H9 (cell line): Measurements from ENCODE around the gene RNF213. TPM values are rescaled to one million over a fixed set of nuclear protein-coding genes. Genes with fewer than 3 reads are reported as not detected.

Experiments used
- DNase-seq: peaks from one replicate; pipeline ENCODE4 v3.0.0-alpha.2; 2017
- H2AFZ ChIP-seq: one replicate; pipeline ENCODE4 v1.6.1; 2013; ENCODE audit warnings: mild to moderate bottlenecking, low read length, control low read depth, moderate library complexity
- H2AK5ac ChIP-seq: 2 replicates; pipeline ENCODE4 v1.6.1; 2013; ENCODE audit warnings: low read length, control low read depth, mixed read lengths; ENCODE audit not compliant: insufficient read length
- H2BK120ac ChIP-seq: one replicate; pipeline ENCODE4 v1.6.1; 2013; ENCODE audit warnings: low read depth, mild to moderate bottlenecking, low read length, control low read depth, inconsistent platforms; ENCODE audit not compliant: poor library complexity, severe bottlenecking
- H2BK12ac ChIP-seq: 2 replicates; pipeline ENCODE4 v1.6.1; 2013; ENCODE audit warnings: low read length, control low read depth, mixed read lengths, low read depth; ENCODE audit not compliant: insufficient read length
- H2BK15ac ChIP-seq: 2 replicates; pipeline ENCODE4 v1.6.1; 2013; ENCODE audit warnings: low read depth, low read length, control low read depth
- H2BK20ac ChIP-seq: one replicate; pipeline ENCODE4 v1.6.1; 2013; ENCODE audit warnings: low read depth, mild to moderate bottlenecking, low read length, control low read depth, inconsistent platforms; ENCODE audit not compliant: poor library complexity, severe bottlenecking
- H2BK5ac ChIP-seq: 2 replicates; pipeline ENCODE4 v1.6.1; 2013; ENCODE audit warnings: low read length, control low read depth, mixed read lengths; ENCODE audit not compliant: insufficient read length
- H3K14ac ChIP-seq: 2 replicates; pipeline ENCODE4 v1.6.1; 2013; ENCODE audit warnings: low read length, control low read depth; ENCODE audit not compliant: insufficient read depth
- H3K18ac ChIP-seq: 2 replicates; pipeline ENCODE4 v1.6.1; 2013; ENCODE audit warnings: low read depth, mild to moderate bottlenecking, mixed read lengths, low read length, control low read depth; ENCODE audit not compliant: insufficient read length
- H3K23ac ChIP-seq: 2 replicates; pipeline ENCODE4 v1.6.1; 2013; ENCODE audit warnings: low read length, control low read depth, mixed read lengths, low read depth; ENCODE audit not compliant: insufficient read length
- H3K23me2 ChIP-seq: 2 replicates; pipeline ENCODE4 v1.6.1; 2013; ENCODE audit warnings: low read depth, mild to moderate bottlenecking, mixed read lengths, low read length, control low read depth; ENCODE audit not compliant: insufficient read length, poor library complexity, severe bottlenecking
- H3K27ac ChIP-seq: 2 replicates; pipeline ENCODE4 v1.5.1; 2013; ENCODE audit warnings: low read length, control low read depth, mixed read lengths, low read depth; ENCODE audit not compliant: insufficient read length
- H3K27me3 ChIP-seq: 2 replicates; pipeline ENCODE4 v1.6.1; 2013; ENCODE audit warnings: low read length, control low read depth, inconsistent platforms; ENCODE audit not compliant: insufficient read depth
- H3K4ac ChIP-seq: 2 replicates; pipeline ENCODE4 v1.6.1; 2013; ENCODE audit warnings: low read depth, mild to moderate bottlenecking, control low read depth, inconsistent platforms, low read length, moderate library complexity
- H3K4me1 ChIP-seq: 2 replicates; pipeline ENCODE4 v1.6.1; 2013; ENCODE audit warnings: low read length, control low read depth, inconsistent platforms; ENCODE audit not compliant: insufficient read depth
- H3K4me2 ChIP-seq: 2 replicates; pipeline ENCODE4 v1.6.1; 2013; ENCODE audit warnings: low read length, control low read depth, mixed read lengths; ENCODE audit not compliant: insufficient read length, insufficient read depth
- H3K56ac ChIP-seq: 2 replicates; pipeline ENCODE4 v1.6.1; 2013; ENCODE audit warnings: low read depth, mild to moderate bottlenecking, mixed read lengths, low read length, control low read depth; ENCODE audit not compliant: insufficient read length
- H3K79me1 ChIP-seq: 2 replicates; pipeline ENCODE4 v1.6.1; 2013; ENCODE audit warnings: low read depth, mild to moderate bottlenecking, moderate library complexity, low read length, control low read depth, inconsistent platforms; ENCODE audit not compliant: insufficient read depth, poor library complexity, severe bottlenecking
- H3K79me2 ChIP-seq: 2 replicates; pipeline ENCODE4 v1.6.1; 2013; ENCODE audit warnings: low read length, control low read depth, inconsistent platforms; ENCODE audit not compliant: insufficient read depth
- H3K9ac ChIP-seq: 2 replicates; pipeline ENCODE4 v1.6.1; 2013; ENCODE audit warnings: low read length, control low read depth, mixed read lengths; ENCODE audit not compliant: insufficient read length; ENCODE audit errors: extremely low read depth
- H3K9me3 ChIP-seq: one replicate; pipeline ENCODE4 v1.6.1; 2013; ENCODE audit warnings: low read depth, low read length, inconsistent platforms; ENCODE audit not compliant: control insufficient read depth
- H3T11ph ChIP-seq: one replicate; pipeline ENCODE4 v1.6.1; 2013; ENCODE audit warnings: mild to moderate bottlenecking, low read length, control low read depth, inconsistent platforms
- H4K20me1 ChIP-seq: one replicate; pipeline ENCODE4 v1.6.1; 2013; ENCODE audit not compliant: control insufficient read depth, insufficient read length, insufficient read depth
- H4K5ac ChIP-seq: 2 replicates; pipeline ENCODE4 v1.6.1; 2013; ENCODE audit warnings: low read depth, mild to moderate bottlenecking, mixed read lengths, low read length, control low read depth; ENCODE audit not compliant: insufficient read length
- H4K8ac ChIP-seq: replicated peaks from 2 replicates; pipeline ENCODE4 v1.6.1; 2013; ENCODE audit warnings: low read length, control low read depth, mixed read lengths, low read depth; ENCODE audit not compliant: insufficient read length
- H4K91ac ChIP-seq: 2 replicates; pipeline ENCODE4 v1.6.1; 2013; ENCODE audit warnings: low read depth, mild to moderate bottlenecking, moderate library complexity, mixed read lengths, low read length, control low read depth; ENCODE audit not compliant: insufficient read length
- H3K27ac Mint-ChIP-seq, 3 experiments: 2 replicates in 2 of 3; 3 replicates in 1 of 3; pipeline ENCODE4 v1.8.0; 2020 to 2021; ENCODE audit warnings: mixed read lengths in 3 of 3, mild to moderate bottlenecking in 1 of 3, moderate library complexity in 1 of 3
- H3K27me3 Mint-ChIP-seq: 2 replicates; pipeline ENCODE4 v1.8.0; 2021; ENCODE audit warnings: low read depth, mild to moderate bottlenecking, moderate library complexity, mixed read lengths
- H3K36me3 Mint-ChIP-seq, 3 experiments: 2 replicates in 2 of 3; 3 replicates in 1 of 3; pipeline ENCODE4 v1.8.0; 2020 to 2021; ENCODE audit warnings: low read depth in 3 of 3, mixed read lengths in 3 of 3; ENCODE audit not compliant: insufficient read depth in 1 of 3
- H3K4me1 Mint-ChIP-seq, 2 experiments: 2 replicates each; pipeline ENCODE4 v1.8.0; 2020; ENCODE audit warnings: mixed read lengths in 2 of 2
- H3K4me3 Mint-ChIP-seq, 2 experiments: 2 replicates in 1 of 2; 3 replicates in 1 of 2; pipeline ENCODE4 v1.8.0; 2020 to 2021; ENCODE audit warnings: mild to moderate bottlenecking in 2 of 2, mixed read lengths in 2 of 2, moderate library complexity in 1 of 2
- H3K9me3 Mint-ChIP-seq, 2 experiments: 2 replicates in 1 of 2; 3 replicates in 1 of 2; pipeline ENCODE4 v1.8.0; 2020; ENCODE audit warnings: mild to moderate bottlenecking in 2 of 2, mixed read lengths in 2 of 2, moderate library complexity in 1 of 2
- WGBS: extraction: QIAGEN DNeasy Blood & Tissue Kit; methylation state at CpG from one replicate; pipeline ENCODE4 v1.1.7; 2013; ENCODE audit warnings: missing lambda C conversion rate, low lambda C conversion rate, mixed read lengths; ENCODE audit not compliant: insufficient read length; ENCODE audit errors: extremely low coverage; 5-methylcytosine and 5-hydroxymethylcytosine counted together
- long read RNA-seq: library from polyadenylated mRNA; unstranded; transcript quantifications from one replicate; pipeline ENCODE4 v2.0.0, GENCODE V29; 2020
- total RNA-seq: library from RNA; stranded (reverse); gene quantifications from 2 replicates; pipeline ENCODE4 v1.2.1, GENCODE V29; 2021
- TF ChIP-seq, protein P1 (sequence below): fragments of 200-600 bp; sonication (generic); conservative IDR thresholded peaks from 3 replicates; pipeline ENCODE4 v1.8.0; 2021; ENCODE audit warnings: antibody characterized with exemption, mild to moderate bottlenecking

RNF213 gene
- 32.5 and 34.3 TPM in 2 replicates for total RNA-seq
- long read RNA-seq, full-length matches to known transcripts = 2 of 13 reads
- long read RNA-seq, partial matches to known transcripts = 8 of 13 reads
- long read RNA-seq, other reads (novel, unspliced or antisense) = 3 of 13 reads

DNA sequence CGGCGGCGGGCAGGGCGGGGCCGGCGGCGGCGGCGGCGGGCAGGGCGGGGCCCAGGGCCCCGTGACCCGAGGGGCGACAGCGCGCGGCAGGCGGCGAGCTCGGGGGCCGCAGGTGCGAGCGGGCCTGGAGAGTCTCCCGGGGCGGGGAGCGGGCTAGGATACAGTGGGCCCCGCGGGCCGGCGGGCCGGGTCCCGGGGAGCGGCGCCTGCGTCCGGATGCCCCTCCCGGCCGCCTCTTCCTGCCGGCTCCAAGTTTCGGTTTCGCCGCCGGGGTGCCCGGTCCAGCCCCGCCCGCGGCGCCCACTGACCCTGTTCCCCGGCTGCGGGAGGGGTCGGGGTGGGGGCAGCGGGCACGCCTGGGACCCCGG, at the start of gene RNF213:
TSS of gene RNF213 (plus strand) at position 62 of the 368 bp plus-strand sequence. CDS start 2,830 bp downstream, outside the sequence.
- WGBS = no CpG with 5 or more reads among the region's 54 CpGs
- no peak within 1 kb of the TSS for H4K5ac ChIP-seq

More for the DNA sequence above, at the start of gene RNF213:
- Histone ChIP-seq H2BK15ac (no peak within 1 kb of the TSS), H4K91ac (no peak within 1 kb of the TSS), H3K9me3 (no peaks in the 10 kb centered on the region), H3K14ac (peak within 1 kb of the TSS; percentile 86; the same call in 1 of the 2 replicates), H3K23ac (no peak within 1 kb of the TSS), H3K79me1 (no peaks in the 10 kb centered on the region), H2BK5ac (no peak within 1 kb of the TSS), H3K9ac (peak within 1 kb of the TSS; percentile 88), H4K20me1 (no peaks in the 10 kb centered on the region), H3K4me2 (peak within 1 kb of the TSS; percentile 31), H3K79me2 (no peaks in the 10 kb centered on the region), H2AFZ (no peak within 1 kb of the TSS), H3K4ac (peak within 1 kb of the TSS; percentile 67; the same call in 1 of the 2 replicates), H3K56ac (no peak within 1 kb of the TSS), H3K18ac (peak within 1 kb of the TSS; percentile 1), H3K27ac (peak within 1 kb of the TSS; percentile 77), H2BK20ac (no peak within 1 kb of the TSS), H3T11ph (no peak within 1 kb of the TSS), H2BK120ac (no peak within 1 kb of the TSS), H2BK12ac (no peak within 1 kb of the TSS), H3K4me1 (peaks cover 10% of the 10 kb centered on the region; the same call in 1 of the 2 replicates), H3K23me2 (no peaks in the 10 kb centered on the region), H2AK5ac (no peak within 1 kb of the TSS), H4K8ac (no peak within 1 kb of the TSS), H3K27me3 (no peaks in the 10 kb centered on the region)
- peak; percentile 58 for DNase-seq
- H3K27ac Mint-ChIP-seq = peak within 1 kb of the TSS; percentile 89 to 97 (median 95)
- no peaks in the 10 kb centered on the region for H3K27me3 Mint-ChIP-seq
- H3K9me3 Mint-ChIP-seq = no peaks in the 10 kb centered on the region; a peak in 1 of 5 replicates
- peaks cover 40 to 53% of the 10 kb centered on the region in 2 experiments for H3K4me1 Mint-ChIP-seq
- peak within 1 kb of the TSS; percentile 78 to 89 for H3K4me3 Mint-ChIP-seq
- H3K36me3 Mint-ChIP-seq = peaks cover 10 to 13% (median 12%) of the 10 kb centered on the region in 3 experiments
- TF ChIP-seq, protein P1, sequence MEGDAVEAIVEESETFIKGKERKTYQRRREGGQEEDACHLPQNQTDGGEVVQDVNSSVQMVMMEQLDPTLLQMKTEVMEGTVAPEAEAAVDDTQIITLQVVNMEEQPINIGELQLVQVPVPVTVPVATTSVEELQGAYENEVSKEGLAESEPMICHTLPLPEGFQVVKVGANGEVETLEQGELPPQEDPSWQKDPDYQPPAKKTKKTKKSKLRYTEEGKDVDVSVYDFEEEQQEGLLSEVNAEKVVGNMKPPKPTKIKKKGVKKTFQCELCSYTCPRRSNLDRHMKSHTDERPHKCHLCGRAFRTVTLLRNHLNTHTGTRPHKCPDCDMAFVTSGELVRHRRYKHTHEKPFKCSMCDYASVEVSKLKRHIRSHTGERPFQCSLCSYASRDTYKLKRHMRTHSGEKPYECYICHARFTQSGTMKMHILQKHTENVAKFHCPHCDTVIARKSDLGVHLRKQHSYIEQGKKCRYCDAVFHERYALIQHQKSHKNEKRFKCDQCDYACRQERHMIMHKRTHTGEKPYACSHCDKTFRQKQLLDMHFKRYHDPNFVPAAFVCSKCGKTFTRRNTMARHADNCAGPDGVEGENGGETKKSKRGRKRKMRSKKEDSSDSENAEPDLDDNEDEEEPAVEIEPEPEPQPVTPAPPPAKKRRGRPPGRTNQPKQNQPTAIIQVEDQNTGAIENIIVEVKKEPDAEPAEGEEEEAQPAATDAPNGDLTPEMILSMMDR = no peak
